ACC112 (cell line): ENCODE results near the gene NPIPB2.
A peak's percentile ranks its signal among the peaks of the same experiment; 100 is the strongest.
"Not testable (repeated sequence)": the region's sequence is repeated elsewhere in the genome, so short reads cannot be mapped to it uniquely, and the experiment has no call there.

ENCODE experiments used
- H2AFZ ChIP-seq: fragments of 200-600 bp; sonication (generic); one replicate; pipeline ENCODE4 v1.6.0; 2017; ENCODE audit warnings: antibody characterized with exemption, low read length; ENCODE audit not compliant: unreplicated experiment
- H3K27ac ChIP-seq: fragments of 200-600 bp; sonication (generic); 2 replicates; pipeline ENCODE4 v1.5.1; 2014; ENCODE audit warnings: low read depth, mild to moderate bottlenecking, antibody characterized with exemption, low read length, moderate library complexity
- H3K27me3 ChIP-seq: fragments of 200-600 bp; sonication (generic); 2 replicates; pipeline ENCODE4 v1.6.1; 2014; ENCODE audit warnings: mild to moderate bottlenecking, antibody characterized with exemption, low read length, moderate library complexity, mixed read lengths; ENCODE audit not compliant: insufficient read depth
- H3K36me3 ChIP-seq: fragments of 200-600 bp; sonication (generic); 2 replicates; pipeline ENCODE4 v1.6.1; 2016; ENCODE audit warnings: mild to moderate bottlenecking, antibody characterized with exemption, low read length, moderate library complexity, mixed read lengths; ENCODE audit not compliant: insufficient read depth
- H3K4me1 ChIP-seq: fragments of 200-600 bp; sonication (generic); one replicate; pipeline ENCODE4 v1.6.1; 2016; ENCODE audit warnings: low read length, mixed read lengths; ENCODE audit not compliant: insufficient read depth, unreplicated experiment, control insufficient read depth
- H3K4me3 ChIP-seq: fragments of 200-600 bp; sonication (generic); 2 replicates; pipeline ENCODE4 v1.5.1; 2014; ENCODE audit warnings: mild to moderate bottlenecking, low read depth, low read length
- H3K79me2 ChIP-seq: fragments of 200-600 bp; sonication (generic); one replicate; pipeline ENCODE4 v1.6.0; 2016; ENCODE audit warnings: low read length; ENCODE audit not compliant: control insufficient read depth, unreplicated experiment, insufficient read depth

Gene NPIPB2

DNA sequence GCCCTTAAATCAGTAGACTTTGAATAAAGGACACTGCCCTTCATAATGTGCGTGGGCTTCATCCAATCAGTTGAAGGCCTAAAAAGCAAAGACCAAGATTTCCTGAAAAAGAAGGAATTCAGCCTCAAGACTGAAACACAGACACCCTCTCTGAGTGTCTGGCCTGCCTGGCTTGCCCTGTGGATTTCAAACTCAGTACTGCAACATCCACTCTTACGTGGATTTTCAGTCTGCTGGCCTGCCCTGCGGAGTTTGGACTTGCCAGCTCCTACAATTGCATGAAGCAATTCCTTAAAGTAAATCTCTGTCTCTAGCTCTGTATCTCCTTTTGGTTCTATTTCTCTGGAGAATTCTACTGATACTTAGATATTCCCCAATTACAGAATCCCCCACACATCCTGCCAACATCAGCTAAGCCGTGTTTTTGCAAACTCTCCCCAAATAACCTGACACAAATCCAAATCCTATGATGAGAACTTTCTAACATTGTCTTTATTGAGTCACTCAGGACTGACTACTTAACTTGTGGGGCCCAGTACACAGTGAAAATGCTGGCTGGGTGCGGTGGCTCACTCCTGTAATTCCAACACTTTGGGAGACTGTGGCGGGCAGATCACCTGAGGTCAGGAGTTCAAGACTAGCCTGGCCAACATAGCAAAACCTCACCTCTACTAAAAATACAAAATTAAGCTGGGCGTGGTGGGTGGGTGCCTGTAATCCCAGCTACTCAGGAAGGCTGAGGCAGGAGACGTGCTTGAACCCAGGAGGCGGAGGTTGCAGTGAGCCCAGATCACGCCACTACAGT is 15.9 kb upstream of the NPIPB2 start:
- no peaks in the 10 kb centered on the region for H3K79me2 ChIP-seq
- peaks cover 9% of the 10 kb centered on the region for H3K4me1 ChIP-seq
- H3K27ac ChIP-seq, result peak overlapping the region; percentile 17; the same call in 1 of the 2 replicates
- H2AFZ ChIP-seq, result no peak overlapping the region
- H3K4me3 ChIP-seq, result no peak overlapping the region
- H3K27me3 ChIP-seq, result no peaks in the 10 kb centered on the region
- H3K36me3 ChIP-seq, result no peaks in the 10 kb centered on the region

DNA sequence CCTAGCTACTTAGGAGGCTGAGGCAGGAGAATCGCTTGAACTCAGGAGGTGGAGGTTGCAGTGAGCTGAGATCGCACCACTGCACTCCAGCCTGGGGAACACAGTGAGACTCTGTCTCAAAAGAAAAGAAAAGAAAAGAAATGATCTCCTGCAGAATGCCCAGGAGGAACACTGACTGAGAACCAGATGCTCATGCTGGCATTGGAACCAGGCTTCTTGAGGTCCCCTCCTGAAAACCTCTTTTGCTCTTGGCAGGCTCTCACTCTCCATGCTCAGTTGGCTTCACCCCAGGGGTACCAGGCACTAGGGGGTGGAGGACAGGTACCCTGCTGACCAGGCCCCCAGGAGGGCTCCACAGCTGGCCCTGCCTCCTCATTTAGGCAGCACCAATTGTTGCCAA is 14.7 kb upstream of the NPIPB2 start:
- Histone ChIP-seq H3K27ac (peak overlapping the region; percentile 77), H3K36me3 (no peaks in the 10 kb centered on the region), H3K27me3 (no peaks in the 10 kb centered on the region), H3K4me3 (no peak overlapping the region), H3K79me2 (no peaks in the 10 kb centered on the region), H3K4me1 (peaks cover 9% of the 10 kb centered on the region), H2AFZ (no peak overlapping the region)

DNA sequence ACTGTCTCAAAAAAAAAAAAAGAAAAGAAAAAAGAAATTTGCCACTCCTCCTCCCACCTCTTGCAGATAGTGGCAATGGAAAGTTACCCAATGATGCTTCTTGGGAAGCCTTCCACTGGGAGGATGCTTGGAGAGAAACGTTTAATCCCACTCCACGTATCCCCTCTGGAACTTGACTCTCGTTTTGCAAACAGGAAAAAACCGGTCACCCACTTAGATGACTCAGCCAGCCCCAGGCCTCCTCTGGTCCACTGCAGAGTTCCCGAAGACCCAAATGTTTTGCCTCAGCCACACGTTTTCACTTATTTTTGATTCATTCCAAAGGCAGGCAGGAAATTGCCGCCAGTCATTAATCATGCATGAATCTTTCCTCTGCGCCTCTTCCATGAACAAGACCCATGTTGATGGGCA is 13.9 kb upstream of the NPIPB2 start:
- H3K79me2 ChIP-seq, result no peaks in the 10 kb centered on the region
- H2AFZ ChIP-seq, result peak overlapping the region; percentile 24
- H3K27me3 ChIP-seq, result no peaks in the 10 kb centered on the region
- peaks cover 9% of the 10 kb centered on the region for H3K4me1 ChIP-seq
- H3K4me3 ChIP-seq, result 0 out of 2 replicates have a peak overlapping the region, but pooled peaks have one; percentile 24
- H3K27ac ChIP-seq, result peak overlapping the region; percentile 77
- H3K36me3 ChIP-seq, result no peaks in the 10 kb centered on the region

DNA sequence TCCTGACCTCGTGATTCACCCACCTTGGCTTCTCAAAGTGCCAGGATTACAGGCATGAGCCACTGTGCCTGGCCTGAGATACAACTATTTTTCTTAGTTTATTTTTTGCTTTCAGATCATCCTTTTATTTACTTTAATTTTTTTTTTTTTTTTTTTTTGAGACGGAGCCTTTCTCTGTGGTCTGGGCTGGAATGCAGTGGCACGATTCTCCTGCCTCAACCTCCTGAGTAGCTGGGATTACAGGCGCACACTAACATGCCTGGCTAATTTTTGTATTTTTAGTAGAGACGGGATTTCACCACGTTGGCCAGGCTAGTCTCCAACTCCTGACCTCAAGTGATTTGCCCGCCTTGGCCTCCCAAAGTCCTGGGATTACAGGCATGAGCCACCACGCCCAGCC is 11.7 kb upstream of the NPIPB2 start:
- not testable (repeated sequence) for H2AFZ ChIP-seq, H3K27ac ChIP-seq, H3K4me1 ChIP-seq, H3K36me3 ChIP-seq, H3K79me2 ChIP-seq, H3K4me3 ChIP-seq, H3K27me3 ChIP-seq

DNA sequence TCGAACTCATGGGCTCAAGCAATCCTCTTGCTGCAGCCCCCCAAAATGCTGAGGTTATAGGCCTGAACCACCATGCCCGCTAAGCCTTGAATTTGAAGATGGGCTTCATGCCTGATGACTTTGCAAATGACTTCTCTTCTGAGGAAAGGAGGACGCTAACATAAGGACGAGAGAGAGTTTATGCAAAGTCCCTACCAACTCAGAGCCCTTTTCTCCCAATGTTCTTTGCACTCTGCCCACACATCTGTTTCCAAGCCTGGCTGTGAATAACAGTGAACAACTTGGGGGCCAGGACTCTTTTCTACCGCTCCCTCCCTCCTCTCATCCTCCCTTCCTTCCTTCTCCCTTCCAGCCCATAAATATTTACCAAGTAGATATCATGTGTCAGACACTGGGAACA is 8.5 kb upstream of the NPIPB2 start:
- no peak overlapping the region for H2AFZ ChIP-seq
- H3K27ac ChIP-seq, result no peak overlapping the region

DNA sequence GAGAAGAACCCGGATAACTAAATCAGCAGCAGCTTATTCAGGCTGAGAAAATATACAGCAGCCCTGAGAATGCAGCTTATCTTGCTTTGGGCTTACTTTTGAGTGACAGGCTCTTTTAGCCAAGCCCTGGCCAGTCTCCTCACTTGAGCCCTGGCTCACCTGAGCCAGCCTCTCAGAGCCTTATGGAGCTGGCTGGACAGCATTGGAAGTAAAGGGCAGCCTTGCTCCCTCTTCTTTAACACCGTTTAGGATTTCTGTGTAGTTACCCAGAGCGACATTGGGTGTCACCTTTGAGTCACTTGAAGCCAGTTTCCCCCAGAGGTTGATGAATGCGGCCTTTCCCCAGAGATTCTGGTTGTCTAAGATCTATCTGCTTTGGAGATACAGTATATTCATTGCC is 7.7 kb upstream of the NPIPB2 start:
- Histone ChIP-seq H3K79me2 (no peaks in the 10 kb centered on the region), H3K27ac (no peak overlapping the region), H2AFZ (no peak overlapping the region)

More for the DNA sequence above, 8.5 kb upstream of the NPIPB2 start:
- Histone ChIP-seq H3K79me2 (no peaks in the 10 kb centered on the region), H3K4me1 (no peaks in the 10 kb centered on the region), H3K4me3 (no peak overlapping the region), H3K27me3 (no peaks in the 10 kb centered on the region), H3K36me3 (no peaks in the 10 kb centered on the region)

DNA sequence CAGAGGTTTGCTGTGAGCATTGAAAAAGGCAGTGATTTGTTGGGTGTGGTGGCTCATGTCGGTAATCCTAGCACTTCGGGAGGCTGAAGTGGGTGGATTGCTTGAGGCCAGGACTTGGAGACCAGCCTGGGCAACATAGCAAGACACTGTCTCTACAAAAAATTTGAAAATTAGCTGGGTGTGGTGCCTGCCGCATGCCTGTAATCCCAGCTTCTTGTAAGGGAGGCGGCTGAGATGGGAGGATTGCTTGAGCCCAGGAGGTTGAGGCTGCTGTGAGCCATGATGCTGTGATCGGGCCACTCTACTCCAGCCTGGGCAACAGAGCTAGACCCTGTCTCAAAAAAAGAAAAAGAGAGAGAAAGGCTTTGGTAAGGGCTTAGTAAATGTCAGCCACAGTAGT is 7.0 kb upstream of the NPIPB2 start:
- Histone ChIP-seq H3K4me3 (no peak overlapping the region), H3K4me1 (no peaks in the 10 kb centered on the region), H3K27ac (no peak overlapping the region), H3K79me2 (no peaks in the 10 kb centered on the region), H3K27me3 (no peaks in the 10 kb centered on the region), H2AFZ (no peak overlapping the region), H3K36me3 (no peaks in the 10 kb centered on the region)

More for the DNA sequence above, 7.7 kb upstream of the NPIPB2 start:
- H3K27me3 ChIP-seq, result no peaks in the 10 kb centered on the region
- H3K36me3 ChIP-seq, result no peaks in the 10 kb centered on the region
- H3K4me3 ChIP-seq, result no peak overlapping the region
- no peaks in the 10 kb centered on the region for H3K4me1 ChIP-seq

DNA sequence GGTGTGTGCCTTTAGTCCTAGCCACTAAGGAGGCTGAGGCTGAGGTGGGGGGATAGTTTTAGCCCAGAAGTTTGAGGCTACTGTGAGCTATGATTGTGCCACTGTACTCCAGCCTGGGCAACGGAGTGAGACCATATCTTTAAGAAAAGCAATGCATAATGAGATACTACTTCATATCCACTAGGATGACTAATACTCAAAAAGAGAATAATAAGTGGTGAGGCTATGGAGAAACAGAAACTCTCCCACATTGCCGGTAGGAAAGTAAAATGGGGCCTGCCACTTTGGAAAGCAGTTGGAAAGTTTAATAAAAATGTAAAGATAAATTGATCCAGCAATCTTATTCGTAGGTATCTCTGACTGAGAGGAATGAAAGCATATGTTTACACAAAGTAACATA is 4.6 kb upstream of the NPIPB2 start:
- H3K4me3 ChIP-seq, result no peak overlapping the region
- no peak overlapping the region for H3K27ac ChIP-seq
- no peaks in the 10 kb centered on the region for H3K27me3 ChIP-seq
- H3K36me3 ChIP-seq, result no peaks in the 10 kb centered on the region
- no peak overlapping the region for H2AFZ ChIP-seq
- H3K79me2 ChIP-seq, result no peaks in the 10 kb centered on the region
- no peaks in the 10 kb centered on the region for H3K4me1 ChIP-seq

DNA sequence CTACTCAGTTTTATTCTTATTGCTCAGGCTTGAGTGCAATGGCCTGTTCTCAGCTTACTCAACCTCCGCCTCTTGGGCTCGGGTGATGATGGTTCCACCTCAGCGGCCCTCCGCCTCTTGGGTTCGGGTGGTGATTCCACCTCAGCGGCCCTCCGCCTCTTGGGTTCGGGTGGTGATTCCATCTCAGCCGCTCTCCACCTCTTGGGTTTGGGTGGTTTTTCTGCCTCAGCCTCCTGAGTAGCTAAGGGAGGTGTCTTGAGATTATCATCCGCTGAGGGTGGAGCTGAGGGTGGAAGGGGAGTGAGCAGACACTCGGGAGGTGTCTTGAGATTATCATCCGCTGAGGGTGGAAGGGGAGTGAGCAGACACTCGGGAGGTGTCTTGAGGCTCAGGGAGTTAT is 14.5 kb downstream of the NPIPB2 start:
- H3K4me1 ChIP-seq, H3K27me3 ChIP-seq, H3K27ac ChIP-seq, H3K4me3 ChIP-seq, H3K36me3 ChIP-seq, H3K79me2 ChIP-seq, H2AFZ ChIP-seq: not testable (repeated sequence)

DNA sequence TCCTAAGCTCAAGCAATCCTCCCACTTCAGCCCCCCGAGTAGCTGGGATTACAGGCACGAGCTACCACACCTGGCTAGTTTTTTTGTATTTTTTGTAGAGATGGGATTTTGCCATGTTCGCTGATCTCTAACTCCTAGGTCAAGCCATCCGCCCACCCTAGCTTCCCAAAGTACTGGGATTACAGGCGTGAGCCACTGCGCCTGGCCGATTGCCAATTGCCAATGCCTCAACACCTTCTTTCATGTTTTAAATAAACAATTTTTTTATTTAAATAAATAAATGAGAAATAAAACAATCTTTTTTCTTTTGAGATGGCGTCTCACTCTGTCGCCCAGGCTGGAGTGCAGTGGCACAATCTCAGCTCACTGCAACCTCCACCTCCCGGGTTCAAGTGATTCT is 17.8 kb downstream of the NPIPB2 start:
- not testable (repeated sequence) for H2AFZ ChIP-seq, H3K79me2 ChIP-seq, H3K36me3 ChIP-seq, H3K27ac ChIP-seq, H3K4me3 ChIP-seq, H3K27me3 ChIP-seq, H3K4me1 ChIP-seq

DNA sequence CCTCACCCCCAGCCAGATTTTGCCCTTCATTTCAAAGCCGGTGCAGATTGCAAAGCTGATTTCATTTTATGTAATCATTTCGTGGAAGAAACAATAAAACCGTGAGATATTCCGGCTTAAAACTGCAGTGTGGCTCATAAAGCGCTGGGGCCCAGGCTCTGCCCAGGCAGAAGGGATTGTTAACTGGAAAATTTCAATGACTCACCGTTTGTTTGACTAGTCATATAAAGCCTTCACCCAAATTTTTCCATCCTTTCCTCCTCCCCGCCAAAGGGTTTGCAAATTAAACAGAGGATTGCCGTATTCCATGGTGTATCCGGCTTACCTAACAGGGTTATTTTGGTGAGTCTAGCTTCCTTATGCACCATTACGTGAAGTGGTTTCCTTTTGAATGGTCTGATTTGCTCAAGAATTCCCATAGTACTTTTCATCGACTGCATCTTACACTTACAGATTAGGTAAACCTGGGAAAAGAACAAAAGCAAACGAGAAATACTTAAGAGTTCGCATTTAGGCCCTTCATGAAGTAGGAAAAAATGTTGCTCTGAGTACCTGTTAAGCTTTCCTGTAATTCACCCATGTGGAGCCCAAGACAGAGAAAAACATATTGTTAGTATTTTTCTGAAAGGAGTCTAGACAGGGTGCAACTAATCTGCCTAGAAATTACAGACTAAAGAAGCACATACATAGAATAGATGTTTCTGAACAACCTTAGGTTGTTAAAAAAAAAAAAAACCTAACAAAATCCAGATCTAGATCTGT is 25.1 kb downstream of the NPIPB2 start:
- Histone ChIP-seq H3K27ac (peak overlapping the region; percentile 21; the same call in 1 of the 2 replicates), H3K36me3 (no peaks in the 10 kb centered on the region), H3K79me2 (peaks cover 39% of the 10 kb centered on the region), H3K27me3 (peaks cover 5% of the 10 kb centered on the region; the same call in 1 of the 2 replicates), H3K4me1 (peaks cover 26% of the 10 kb centered on the region), H3K4me3 (peak overlapping the region; percentile 91), H2AFZ (peak overlapping the region; percentile 100)
